Measurements from ENCODE around the gene MRPL12.

DNA sequence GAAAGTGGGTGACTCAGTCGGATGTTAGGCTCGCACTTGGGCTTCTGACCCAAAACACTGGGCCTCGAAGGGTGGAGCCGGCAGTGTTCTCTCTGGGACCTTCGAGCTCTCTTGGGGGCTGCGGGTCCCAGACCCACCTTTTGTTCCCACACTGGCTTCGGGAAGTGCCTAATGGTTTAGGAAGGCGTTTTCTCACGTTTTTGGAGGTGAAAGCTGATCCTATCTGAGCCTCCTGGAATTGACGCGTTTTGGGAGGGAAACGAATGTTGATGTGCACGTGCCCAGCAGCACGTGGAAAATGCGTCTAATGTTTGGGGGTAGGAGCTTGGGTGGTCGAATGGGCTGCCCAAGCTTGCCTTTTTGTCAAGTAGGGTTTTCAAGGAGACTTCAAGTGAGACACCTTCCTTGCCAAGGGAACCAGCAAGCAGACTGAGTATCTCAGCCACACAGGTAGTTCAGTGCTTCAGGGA is 18.7 kb upstream of the MRPL12 start:
- TF ChIP-seq, protein P1, sequence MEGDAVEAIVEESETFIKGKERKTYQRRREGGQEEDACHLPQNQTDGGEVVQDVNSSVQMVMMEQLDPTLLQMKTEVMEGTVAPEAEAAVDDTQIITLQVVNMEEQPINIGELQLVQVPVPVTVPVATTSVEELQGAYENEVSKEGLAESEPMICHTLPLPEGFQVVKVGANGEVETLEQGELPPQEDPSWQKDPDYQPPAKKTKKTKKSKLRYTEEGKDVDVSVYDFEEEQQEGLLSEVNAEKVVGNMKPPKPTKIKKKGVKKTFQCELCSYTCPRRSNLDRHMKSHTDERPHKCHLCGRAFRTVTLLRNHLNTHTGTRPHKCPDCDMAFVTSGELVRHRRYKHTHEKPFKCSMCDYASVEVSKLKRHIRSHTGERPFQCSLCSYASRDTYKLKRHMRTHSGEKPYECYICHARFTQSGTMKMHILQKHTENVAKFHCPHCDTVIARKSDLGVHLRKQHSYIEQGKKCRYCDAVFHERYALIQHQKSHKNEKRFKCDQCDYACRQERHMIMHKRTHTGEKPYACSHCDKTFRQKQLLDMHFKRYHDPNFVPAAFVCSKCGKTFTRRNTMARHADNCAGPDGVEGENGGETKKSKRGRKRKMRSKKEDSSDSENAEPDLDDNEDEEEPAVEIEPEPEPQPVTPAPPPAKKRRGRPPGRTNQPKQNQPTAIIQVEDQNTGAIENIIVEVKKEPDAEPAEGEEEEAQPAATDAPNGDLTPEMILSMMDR (IDR thresholded peaks at IDR 0.05), result no peak
- no peak for TF ChIP-seq POLR2A (IDR thresholded peaks at IDR 0.05; ENCODE audit: low read depth)
